GM18526 (cell line): Measurements from ENCODE around the gene SLC6A5.

Source experiments
- POLR2A ChIP-seq: IDR thresholded peaks from 3 replicates; pipeline ENCODE4 v1.6.1; 2011; ENCODE audit not compliant: insufficient read length; ENCODE audit errors: extremely low read depth

Gene SLC6A5

GRCh38 chr11:20640401-20640800, 41.0 kb downstream of the SLC6A5 start:
- no peak for TF ChIP-seq POLR2A

- no peak for TF ChIP-seq POLR2A
Measured at GRCh38 chr11:20644360-20644759, 45.0 kb downstream of the SLC6A5 start.

GRCh38 chr11:20647976-20648565, 48.7 kb downstream of the SLC6A5 start:
- TF ChIP-seq POLR2A = no peak

- TF ChIP-seq POLR2A = no peak
Measured at GRCh38 chr11:20652150-20652806, 52.9 kb downstream of the SLC6A5 start.

GRCh38 chr11:20654038-20654437, 54.6 kb downstream of the SLC6A5 start:
- TF ChIP-seq POLR2A = no peak

GRCh38 chr11:20656901-20657300, 57.5 kb downstream of the SLC6A5 start:
- no peak for TF ChIP-seq POLR2A

- TF ChIP-seq POLR2A = no peak
Measured at GRCh38 chr11:20658135-20658534, 58.7 kb downstream of the SLC6A5 start.

- TF ChIP-seq POLR2A = no peak
Measured at GRCh38 chr11:20661445-20661844, 62.0 kb downstream of the SLC6A5 start.

- TF ChIP-seq POLR2A = no peak
Measured at GRCh38 chr11:20661850-20662249, 62.4 kb downstream of the SLC6A5 start.

- no peak for TF ChIP-seq POLR2A
Measured at GRCh38 chr11:20668131-20668809, 68.9 kb downstream of the SLC6A5 start.

GRCh38 chr11:20668844-20669819, 69.7 kb downstream of the SLC6A5 start, which contains the start of gene NELL1:
NELL1 (plus strand) TSS chr11:20669586.
- no peak for TF ChIP-seq POLR2A

GRCh38 chr11:20669820-20670684, 70.6 kb downstream of the SLC6A5 start:
- TF ChIP-seq POLR2A = no peak

GRCh38 chr11:20670932-20671403, 71.6 kb downstream of the SLC6A5 start:
- TF ChIP-seq POLR2A = no peak
